Kidney glomerular epithelial cell (primary cell): ENCODE data around the gene SH3PXD2A.
"Not testable (repeated sequence)": the region's sequence is repeated elsewhere in the genome, so short reads cannot be mapped to it uniquely, and the experiment has no call there.

Experiments
- DNase-seq: peaks from one replicate; lab custom pipeline; 2025; lab: John Stamatoyannopoulos, UW

Gene SH3PXD2A

GRCh38 chr10:103666087-103666761 is 189.2 kb downstream of the SH3PXD2A start:
- DNase-seq = no peak

DNA sequence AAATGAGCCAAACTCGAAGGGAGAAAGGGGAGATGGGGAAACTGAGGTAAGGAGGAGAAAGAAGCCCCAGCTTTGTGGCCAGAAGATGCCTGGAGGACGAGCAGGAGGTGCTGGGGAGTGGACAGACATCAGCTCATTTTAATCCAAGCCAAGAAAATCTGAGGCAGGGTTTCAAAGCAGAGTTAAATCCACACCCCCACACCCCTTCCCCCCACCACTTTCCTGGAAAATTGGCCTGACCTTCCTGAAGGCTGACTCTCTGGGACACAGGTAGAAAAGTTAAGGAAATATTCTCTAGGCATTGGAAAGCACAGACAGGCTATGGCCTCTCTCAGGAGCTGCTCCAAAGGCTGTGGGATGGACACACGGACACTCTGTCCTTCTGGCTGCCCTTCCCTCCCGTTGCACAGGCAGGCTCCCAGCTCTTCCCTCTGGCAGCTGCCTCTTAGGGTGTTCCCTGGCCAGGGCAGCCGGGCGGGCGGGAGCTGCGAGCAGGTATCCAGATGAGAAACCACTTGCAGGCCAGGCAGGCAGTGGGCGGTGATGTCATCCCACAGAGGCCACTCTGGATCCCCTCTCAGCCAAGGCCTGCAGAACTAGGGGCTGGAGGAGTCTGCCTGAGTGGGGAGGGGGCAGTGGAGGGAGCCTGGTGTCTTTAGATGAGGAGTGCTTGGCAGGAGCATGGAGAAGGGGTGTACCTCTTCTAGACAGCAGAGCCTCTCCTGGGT is 190.1 kb downstream of the SH3PXD2A start:
- no peak for DNase-seq

GRCh38 chr10:103663802-103664201 is 191.6 kb downstream of the SH3PXD2A start:
- DNase-seq = no peak

- no peak for DNase-seq
Observed at GRCh38 chr10:103663236-103663635, 192.1 kb downstream of the SH3PXD2A start.

GRCh38 chr10:103662704-103663103 is 192.7 kb downstream of the SH3PXD2A start:
- DNase-seq = not testable (repeated sequence)

GRCh38 chr10:103661198-103661950 is 194.0 kb downstream of the SH3PXD2A start:
- DNase-seq = peak; percentile 21

- DNase-seq = peak; percentile 78
Observed at GRCh38 chr10:103660364-103661197, 194.8 kb downstream of the SH3PXD2A start.

- DNase-seq = peak; percentile 83
Observed at GRCh38 chr10:103659674-103660363, 195.6 kb downstream of the SH3PXD2A start.

DNA sequence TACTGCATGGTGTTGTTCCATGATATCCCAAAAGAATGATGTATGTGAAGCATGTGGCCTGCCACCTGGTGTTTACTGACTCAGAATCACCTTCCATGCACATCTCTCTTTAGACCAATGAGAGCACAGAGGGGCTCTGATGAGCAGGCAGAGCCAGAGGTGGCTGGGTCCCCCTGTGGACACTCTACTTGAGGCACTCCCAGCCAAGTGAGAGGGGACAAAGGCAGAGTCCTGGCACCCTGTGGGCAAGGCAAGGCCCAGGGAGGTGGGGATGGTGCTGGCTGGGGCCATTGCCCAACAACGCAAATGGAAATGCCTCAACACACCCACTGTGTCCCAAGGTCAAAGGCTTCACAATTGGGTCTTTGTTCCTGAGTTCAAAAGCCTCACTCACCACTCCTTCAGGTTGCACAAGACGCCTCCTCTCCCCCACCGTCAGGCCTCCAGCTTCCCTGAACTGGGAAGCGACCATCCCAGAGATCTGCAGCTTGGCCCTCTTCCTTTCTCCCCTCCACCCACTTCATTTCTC is 197.3 kb downstream of the SH3PXD2A start:
- DNase-seq = no peak

GRCh38 chr10:103657061-103657591 is 198.2 kb downstream of the SH3PXD2A start:
- DNase-seq = no peak

DNA sequence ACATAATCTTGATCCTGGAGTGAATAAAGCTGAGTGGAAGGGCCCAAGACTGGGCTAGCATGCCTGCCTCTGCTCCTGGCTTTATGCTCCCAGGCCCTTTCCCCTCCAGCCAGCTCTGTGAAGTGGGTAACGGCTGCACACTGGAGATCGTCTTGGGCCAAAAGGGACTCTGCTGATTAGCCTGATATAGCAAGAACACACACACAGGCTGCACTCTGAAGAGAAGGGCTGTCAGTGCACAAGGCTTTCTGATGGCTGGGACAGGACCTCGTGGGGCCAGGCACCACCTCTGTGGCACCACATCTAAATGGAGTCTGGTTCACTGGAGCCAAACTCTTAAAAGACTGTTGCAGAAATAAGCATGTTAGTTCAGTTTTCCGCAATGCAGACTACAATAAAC is 200.5 kb downstream of the SH3PXD2A start:
- DNase-seq = no peak

GRCh38 chr10:103653581-103654037 is 201.8 kb downstream of the SH3PXD2A start:
- no peak for DNase-seq

DNA sequence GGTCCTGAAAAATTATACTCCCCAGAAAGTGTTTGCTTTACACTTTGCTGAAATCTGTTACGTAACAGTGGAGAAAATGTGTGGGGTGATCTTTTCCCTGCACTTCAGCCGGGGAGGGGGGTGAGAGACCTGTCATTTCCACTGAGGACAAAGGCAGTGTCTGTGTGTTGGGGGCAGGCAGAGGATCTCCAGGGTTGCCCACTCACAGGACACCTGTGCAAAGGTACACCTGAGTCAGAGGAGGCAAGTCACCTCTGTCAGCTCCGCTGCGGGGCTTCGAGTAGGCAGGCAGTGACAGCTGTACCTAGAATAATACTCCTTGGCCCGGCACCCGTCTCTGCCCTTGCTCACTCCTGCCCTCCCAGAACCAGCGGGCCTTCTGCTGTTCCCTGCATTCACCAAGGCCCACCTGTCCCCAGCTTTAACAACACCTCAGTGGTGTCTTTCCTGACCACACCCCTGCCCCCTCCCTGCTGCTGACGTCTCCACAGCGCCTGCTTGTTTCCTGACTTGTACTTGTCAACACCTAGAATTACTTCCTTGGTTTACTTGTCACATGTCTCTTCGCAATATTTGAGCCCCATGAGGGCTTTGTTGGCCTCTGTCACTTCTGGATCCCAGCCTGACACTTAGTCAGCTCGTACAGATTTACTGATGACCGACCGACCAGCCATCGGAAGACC is 202.6 kb downstream of the SH3PXD2A start:
- no peak for DNase-seq

- DNase-seq = no peak
Observed at GRCh38 chr10:103651783-103652476, 203.4 kb downstream of the SH3PXD2A start.

- no peak for DNase-seq
Observed at GRCh38 chr10:103651333-103651732, 204.0 kb downstream of the SH3PXD2A start.

- no peak for DNase-seq
Observed at GRCh38 chr10:103649654-103650423, 205.5 kb downstream of the SH3PXD2A start.

DNA sequence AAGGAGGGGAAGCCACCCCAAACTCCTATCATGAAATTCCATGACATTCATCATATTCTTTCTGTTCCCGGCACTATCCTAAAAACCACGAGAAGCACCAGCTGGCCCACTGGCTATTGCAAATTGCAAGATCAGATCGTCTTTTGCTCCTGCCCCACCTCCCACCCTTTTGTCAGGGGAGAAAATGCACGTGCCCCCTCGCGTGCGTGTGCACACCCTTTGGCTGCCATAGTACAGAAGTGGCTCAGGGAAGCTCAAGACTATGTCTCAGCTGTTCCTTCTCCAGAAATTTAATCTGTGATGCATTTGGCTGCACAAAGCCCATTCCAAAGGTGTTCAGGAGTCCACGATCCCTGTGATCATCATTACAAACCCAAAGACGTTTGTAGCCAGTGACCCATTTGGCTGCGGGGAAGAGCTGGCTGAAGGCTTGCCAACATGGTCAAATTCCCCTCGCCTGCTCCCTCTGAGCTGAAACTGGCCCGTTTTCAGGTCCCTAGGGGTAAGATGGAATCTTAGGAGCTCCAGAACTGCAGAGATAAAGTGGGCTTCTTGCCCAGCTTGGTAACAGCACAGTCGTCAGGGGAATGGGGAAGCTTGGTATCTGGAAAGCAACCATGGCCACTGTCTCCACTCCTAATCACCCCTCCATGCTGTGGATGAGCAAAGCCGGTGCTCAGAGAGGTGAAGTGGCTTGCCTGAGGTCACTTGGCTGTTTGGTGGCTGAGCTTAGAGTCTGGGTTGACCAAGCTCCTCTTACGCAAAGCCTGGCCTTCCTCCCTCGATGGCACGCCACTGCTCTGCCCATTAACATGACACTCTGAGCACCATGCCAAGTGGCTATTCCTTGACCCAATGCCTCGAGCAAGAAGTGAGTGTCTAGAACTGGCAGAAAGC is 206.5 kb downstream of the SH3PXD2A start:
- no peak for DNase-seq

DNA sequence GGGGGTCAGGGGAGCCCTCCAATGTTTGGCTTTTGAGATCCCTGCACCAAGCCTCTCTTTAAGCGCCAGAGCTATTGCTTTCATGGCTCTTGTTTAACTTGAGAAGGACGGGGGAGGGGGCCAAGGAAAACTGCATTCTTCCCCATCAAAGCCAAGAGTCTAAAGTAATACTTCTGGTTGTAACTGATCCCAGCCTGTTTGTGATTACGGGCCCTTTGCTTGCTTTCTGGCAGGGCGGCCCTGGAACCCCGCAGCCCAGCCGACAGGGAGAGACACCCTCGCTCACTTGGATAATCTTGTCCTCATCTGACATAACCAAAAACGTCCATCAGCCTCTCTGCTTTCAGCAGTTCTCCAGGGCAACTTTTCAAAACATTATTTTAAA is 207.1 kb downstream of the SH3PXD2A start:
- DNase-seq = no peak
